Right atrium auricular region (tissue), 2 donors: ENCODE data around the gene P4HA3. TPM values are rescaled to one million over a fixed set of nuclear protein-coding genes. Genes with fewer than 3 reads are reported as not detected.

Source experiments
- DNase-seq: peaks from one replicate; pipeline ENCODE4 v3.0.0-alpha.2; 2019; ENCODE audit warnings: low spot score
- H3K27ac ChIP-seq, 2 donors: fragments of 200-600 bp; sonication (generic); 1 replicate in 1 of 2; 2 replicates in 1 of 2; pipeline ENCODE4 v1.5.1; 2016 to 2019
- H3K27me3 ChIP-seq, 2 donors: fragments of 200-600 bp; sonication (generic); one replicate each; pipeline versions ENCODE4 v1.5.1 to v1.6.0; 2017 to 2019
- H3K36me3 ChIP-seq: fragments of 200-600 bp; sonication (generic); one replicate; pipeline ENCODE4 v1.5.1; 2016
- H3K4me1 ChIP-seq, 2 donors: fragments of 200-600 bp; sonication (generic); one replicate each; pipeline versions ENCODE4 v1.5.1 to v1.6.0; 2017 to 2019
- H3K4me3 ChIP-seq, 2 donors: fragments of 200-600 bp; sonication (generic); 1 replicate in 1 of 2; 2 replicates in 1 of 2; pipeline ENCODE4 v1.5.1; 2017 to 2019; ENCODE audit warnings: mild to moderate bottlenecking in 1 of 2, moderate library complexity in 1 of 2
- H3K9me3 ChIP-seq, 2 donors: fragments of 200-600 bp; sonication (generic); one replicate each; pipeline ENCODE4 v1.5.1; 2019
- total RNA-seq, 2 donors: library from RNA; depleted of rRNA; stranded (reverse); fragments of >200 nt; gene quantifications; one replicate each; pipeline ENCODE4 v1.1.0, GENCODE V29; 2016
- TF ChIP-seq, protein P1 (sequence below), 2 donors: fragments of 200-600 bp; sonication (generic); IDR thresholded peaks; one replicate each; pipeline ENCODE4 v1.5.1; 2019; ENCODE audit warnings: antibody characterized with exemption in 2 of 2

The P4HA3 gene
- total RNA-seq, 2 donors from 2014 or later, result 0.75 TPM; not detected in 1

GRCh38 chr11:74238243-74238642, 73.2 kb downstream of the P4HA3 start:
- Histone ChIP-seq H3K4me3 (no peak overlapping the region), H3K27ac (no peak overlapping the region), H3K27me3 (no peaks in the 10 kb centered on the region), H3K4me1 (no peaks in the 10 kb centered on the region), H3K9me3 (no peaks in the 10 kb centered on the region), H3K36me3 (peaks cover 24% of the 10 kb centered on the region)
- TF ChIP-seq, protein P1, sequence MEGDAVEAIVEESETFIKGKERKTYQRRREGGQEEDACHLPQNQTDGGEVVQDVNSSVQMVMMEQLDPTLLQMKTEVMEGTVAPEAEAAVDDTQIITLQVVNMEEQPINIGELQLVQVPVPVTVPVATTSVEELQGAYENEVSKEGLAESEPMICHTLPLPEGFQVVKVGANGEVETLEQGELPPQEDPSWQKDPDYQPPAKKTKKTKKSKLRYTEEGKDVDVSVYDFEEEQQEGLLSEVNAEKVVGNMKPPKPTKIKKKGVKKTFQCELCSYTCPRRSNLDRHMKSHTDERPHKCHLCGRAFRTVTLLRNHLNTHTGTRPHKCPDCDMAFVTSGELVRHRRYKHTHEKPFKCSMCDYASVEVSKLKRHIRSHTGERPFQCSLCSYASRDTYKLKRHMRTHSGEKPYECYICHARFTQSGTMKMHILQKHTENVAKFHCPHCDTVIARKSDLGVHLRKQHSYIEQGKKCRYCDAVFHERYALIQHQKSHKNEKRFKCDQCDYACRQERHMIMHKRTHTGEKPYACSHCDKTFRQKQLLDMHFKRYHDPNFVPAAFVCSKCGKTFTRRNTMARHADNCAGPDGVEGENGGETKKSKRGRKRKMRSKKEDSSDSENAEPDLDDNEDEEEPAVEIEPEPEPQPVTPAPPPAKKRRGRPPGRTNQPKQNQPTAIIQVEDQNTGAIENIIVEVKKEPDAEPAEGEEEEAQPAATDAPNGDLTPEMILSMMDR (IDR thresholded peaks at IDR 0.05), result no peak
- no peak for DNase-seq

DNA sequence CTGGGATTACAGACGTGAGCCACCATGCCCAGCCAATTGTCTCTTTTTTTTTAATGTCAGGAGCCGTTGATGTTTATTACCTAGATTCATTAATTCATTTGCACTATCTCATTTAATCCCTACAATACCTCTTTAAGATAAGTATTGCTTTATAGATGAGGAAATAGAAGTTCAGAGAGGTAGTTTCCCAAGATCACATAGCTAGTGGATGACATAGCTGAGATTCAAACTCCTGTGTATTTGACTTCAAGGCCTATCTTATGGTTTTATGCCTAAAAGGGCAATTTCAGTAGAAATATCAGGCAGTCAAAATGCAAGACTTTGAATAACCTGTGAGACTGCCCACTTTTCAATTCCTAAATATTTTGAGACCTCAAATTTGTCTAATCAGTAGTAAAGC, 73.9 kb downstream of the P4HA3 start:
- Histone ChIP-seq H3K36me3 (peaks cover 24% of the 10 kb centered on the region), H3K4me1 (no peaks in the 10 kb centered on the region), H3K4me3 (no peak overlapping the region), H3K27ac (no peak overlapping the region), H3K9me3 (no peaks in the 10 kb centered on the region), H3K27me3 (no peaks in the 10 kb centered on the region)
- TF ChIP-seq, protein P1 (IDR thresholded peaks at IDR 0.05), result no peak
- no peak for DNase-seq

DNA sequence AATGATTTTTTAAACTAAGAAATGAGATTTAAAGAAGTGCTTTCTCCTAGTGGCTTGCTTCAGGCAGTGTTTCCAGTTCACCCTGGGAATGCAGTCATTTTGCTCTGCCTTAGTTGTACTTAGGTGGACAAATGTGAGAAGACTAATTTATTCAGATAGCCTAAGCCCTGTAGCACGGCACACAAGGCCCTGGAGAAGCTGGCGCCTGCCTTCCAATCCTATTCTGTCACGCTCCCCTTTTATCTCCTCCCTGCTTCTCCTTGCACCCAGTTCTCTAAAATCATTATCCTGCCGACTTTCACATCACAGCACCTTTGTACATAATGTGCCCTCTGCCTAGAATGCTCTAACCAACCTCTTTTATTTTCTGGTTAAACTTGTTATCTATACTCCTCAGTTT, 76.3 kb downstream of the P4HA3 start:
- TF ChIP-seq, protein P1 (IDR thresholded peaks at IDR 0.05), result no peak
- no peaks in the 10 kb centered on the region for H3K4me1 ChIP-seq
- H3K9me3 ChIP-seq, result no peaks in the 10 kb centered on the region
- peak overlapping the region in 1 of 2 donors; percentile 21 for H3K27ac ChIP-seq
- DNase-seq, result no peak
- peaks cover 35% of the 10 kb centered on the region for H3K36me3 ChIP-seq
- no peak overlapping the region for H3K4me3 ChIP-seq
- no peaks in the 10 kb centered on the region for H3K27me3 ChIP-seq

- Histone ChIP-seq H3K36me3 (peaks cover 21% of the 10 kb centered on the region), H3K27me3 (no peaks in the 10 kb centered on the region), H3K9me3 (no peaks in the 10 kb centered on the region), H3K4me3 (no peak overlapping the region), H3K4me1 (peaks cover 0 to 3% of the 10 kb centered on the region in 2 donors), H3K27ac (no peak overlapping the region)
- no peak for DNase-seq
- TF ChIP-seq, protein P1 (IDR thresholded peaks at IDR 0.05), result no peak
Measured at GRCh38 chr11:74233683-74234082, 77.8 kb downstream of the P4HA3 start.

GRCh38 chr11:74232311-74232950, 79.0 kb downstream of the P4HA3 start:
- no peak for DNase-seq
- H3K9me3 ChIP-seq, result no peaks in the 10 kb centered on the region
- H3K27ac ChIP-seq, result peak overlapping the region in 1 of 2 donors; percentile 37
- H3K4me1 ChIP-seq, result peaks cover 0 to 9% of the 10 kb centered on the region in 2 donors
- TF ChIP-seq, protein P1 (IDR thresholded peaks at IDR 0.05), result no peak
- peaks cover 16% of the 10 kb centered on the region for H3K36me3 ChIP-seq
- H3K4me3 ChIP-seq, result no peak overlapping the region
- no peaks in the 10 kb centered on the region for H3K27me3 ChIP-seq

GRCh38 chr11:74226907-74227306, 84.5 kb downstream of the P4HA3 start:
- Histone ChIP-seq H3K4me1 (peaks cover 0 to 12% of the 10 kb centered on the region in 2 donors), H3K36me3 (peaks cover 11% of the 10 kb centered on the region), H3K27me3 (no peaks in the 10 kb centered on the region), H3K9me3 (no peaks in the 10 kb centered on the region), H3K4me3 (no peak overlapping the region), H3K27ac (peak overlapping the region in 1 of 2 donors; percentile 52)
- DNase-seq, result no peak
- TF ChIP-seq, protein P1 (IDR thresholded peaks at IDR 0.05), result peak in 1 of 2 donors; percentile 9
